Measurements from ENCODE around the gene FARSA. TPM values are rescaled to one million over a fixed set of nuclear protein-coding genes. Genes with fewer than 3 reads are reported as not detected.

FARSA gene
- total and polyA plus RNA-seq, 10 of the 15 experiments (the other 5 are each of a cell fraction or from before 2014, with no cell fraction given): 20.3 to 212 (median 76.4) TPM

DNA sequence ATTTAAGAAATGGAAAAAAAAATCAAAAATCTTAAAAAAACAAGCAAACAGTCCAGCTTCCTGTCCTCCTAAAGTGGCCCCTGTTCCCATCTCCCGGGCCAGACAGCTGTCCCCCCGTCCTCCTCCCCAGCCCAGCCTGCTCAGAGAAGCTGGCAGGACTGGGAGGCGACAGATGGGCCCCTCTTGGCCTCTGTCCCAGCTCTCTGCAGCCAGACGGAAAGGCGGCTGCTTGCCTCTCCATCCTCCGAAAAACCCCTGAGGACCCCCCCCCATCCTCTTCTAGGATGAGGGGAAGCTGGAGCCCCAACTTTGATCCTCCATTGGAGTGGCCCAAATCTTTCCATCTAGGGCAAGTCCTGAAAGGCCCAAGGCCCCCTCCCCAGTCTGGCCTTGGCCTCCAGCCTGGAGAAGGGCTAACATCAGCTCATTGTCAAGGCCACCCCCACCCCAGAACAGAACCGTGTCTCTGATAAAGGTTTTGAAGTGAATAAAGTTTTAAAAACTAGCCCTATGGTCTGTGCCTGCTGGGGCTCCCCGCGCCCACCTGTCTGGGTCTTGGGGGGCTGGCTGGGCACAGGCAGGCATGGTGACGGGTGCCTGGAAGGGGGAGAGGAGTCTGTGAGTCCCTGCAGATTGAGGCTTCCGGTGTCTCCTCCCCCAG, 19.8 kb upstream of the FARSA start (continued):
- TF ChIP-seq, protein P1, sequence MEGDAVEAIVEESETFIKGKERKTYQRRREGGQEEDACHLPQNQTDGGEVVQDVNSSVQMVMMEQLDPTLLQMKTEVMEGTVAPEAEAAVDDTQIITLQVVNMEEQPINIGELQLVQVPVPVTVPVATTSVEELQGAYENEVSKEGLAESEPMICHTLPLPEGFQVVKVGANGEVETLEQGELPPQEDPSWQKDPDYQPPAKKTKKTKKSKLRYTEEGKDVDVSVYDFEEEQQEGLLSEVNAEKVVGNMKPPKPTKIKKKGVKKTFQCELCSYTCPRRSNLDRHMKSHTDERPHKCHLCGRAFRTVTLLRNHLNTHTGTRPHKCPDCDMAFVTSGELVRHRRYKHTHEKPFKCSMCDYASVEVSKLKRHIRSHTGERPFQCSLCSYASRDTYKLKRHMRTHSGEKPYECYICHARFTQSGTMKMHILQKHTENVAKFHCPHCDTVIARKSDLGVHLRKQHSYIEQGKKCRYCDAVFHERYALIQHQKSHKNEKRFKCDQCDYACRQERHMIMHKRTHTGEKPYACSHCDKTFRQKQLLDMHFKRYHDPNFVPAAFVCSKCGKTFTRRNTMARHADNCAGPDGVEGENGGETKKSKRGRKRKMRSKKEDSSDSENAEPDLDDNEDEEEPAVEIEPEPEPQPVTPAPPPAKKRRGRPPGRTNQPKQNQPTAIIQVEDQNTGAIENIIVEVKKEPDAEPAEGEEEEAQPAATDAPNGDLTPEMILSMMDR (IDR thresholded peaks at IDR 0.05 in 2 of 3, conservative IDR thresholded peaks at IDR 0.05 in 1 of 3; ENCODE audit: control insufficient read depth in 2 of 3, extremely low read depth in 1 of 3, insufficient read depth in 1 of 3, low read depth in 3 of 3, low read length in 3 of 3): no peak
- no peak for TF ChIP-seq FOS (IDR thresholded peaks at IDR 0.05; ENCODE audit: borderline replicate concordance, extremely low read depth, insufficient read length)
- no peak for TF ChIP-seq ZNF217 (IDR thresholded peaks at IDR 0.05)
- TF ChIP-seq RCOR1 (conservative IDR thresholded peaks at IDR 0.05; ENCODE audit: low read depth, low read length): no peak
- TF ChIP-seq ZBTB4 (CRISPR knock-in tag; IDR thresholded peaks at IDR 0.05): no peak
- no peak for TF ChIP-seq RBBP5 (conservative IDR thresholded peaks at IDR 0.05)
- TF ChIP-seq CBFB (IDR thresholded peaks at IDR 0.05; ENCODE audit: low read depth): no peak

Measured in GM12878 (cell line).